NB4 (cell line): ENCODE measurements around the gene ZNF148.
A peak's percentile ranks its signal among the peaks of the same experiment; 100 is the strongest.
"Not testable (repeated sequence)": the region's sequence is repeated elsewhere in the genome, so short reads cannot be mapped to it uniquely, and the experiment has no call there.

Source experiments
- DNase-seq: peaks from one replicate; pipeline ENCODE4 v3.0.0; 2010; ENCODE audit warnings: low read depth
- H3K4me3 ChIP-seq: one replicate; pipeline ENCODE4 v1.5.1; 2011; ENCODE audit warnings: mild to moderate bottlenecking, low read depth, low read length, moderate library complexity
- CTCF ChIP-seq: IDR thresholded peaks from one replicate; pipeline ENCODE4 v1.5.1; 2012; ENCODE audit warnings: low read depth, low read length
- MAX ChIP-seq: IDR thresholded peaks from 2 replicates; pipeline ENCODE4 v1.6.1; 2011; ENCODE audit warnings: low read depth, low read length
- MYC ChIP-seq: IDR thresholded peaks from 2 replicates; pipeline ENCODE4 v1.6.1; 2011; ENCODE audit warnings: low read depth, low read length
- POLR2A ChIP-seq: IDR thresholded peaks from 2 replicates; pipeline ENCODE4 v1.6.1; 2011; ENCODE audit warnings: mild to moderate bottlenecking; ENCODE audit not compliant: insufficient read length; ENCODE audit errors: extremely low read depth

The ZNF148 gene

GRCh38 chr3:125394406-125394805, 19.3 kb upstream of the ZNF148 start:
- H3K4me3 ChIP-seq = no peak overlapping the region
- no peak for DNase-seq
- TF ChIP-seq CTCF (no peak), POLR2A (no peak), MYC (no peak), MAX (no peak)

GRCh38 chr3:125389282-125389681, 14.2 kb upstream of the ZNF148 start:
- DNase-seq = no peak
- TF ChIP-seq MAX (no peak), MYC (no peak), CTCF (no peak), POLR2A (no peak)
- no peak overlapping the region for H3K4me3 ChIP-seq

- not testable (repeated sequence) for H3K4me3 ChIP-seq, DNase-seq
These were observed 13.2 kb upstream of the ZNF148 start for GRCh38 chr3:125388369-125388768.

GRCh38 chr3:125386811-125387210, 11.7 kb upstream of the ZNF148 start:
- no peak overlapping the region for H3K4me3 ChIP-seq
- TF ChIP-seq POLR2A (no peak), CTCF (no peak), MAX (no peak), MYC (no peak)
- DNase-seq = peak; percentile 13

- no peak for TF ChIP-seq POLR2A
- TF ChIP-seq CTCF = no peak
- no peak for TF ChIP-seq MYC
- TF ChIP-seq MAX = no peak
- DNase-seq = no peak
- H3K4me3 ChIP-seq = no peak overlapping the region
These were observed 8.6 kb upstream of the ZNF148 start for GRCh38 chr3:125383744-125384143.

- DNase-seq = no peak
- no peak for TF ChIP-seq POLR2A
- TF ChIP-seq CTCF = no peak
- TF ChIP-seq MAX = no peak
- no peak for TF ChIP-seq MYC
- no peak overlapping the region for H3K4me3 ChIP-seq
These were observed 7.2 kb upstream of the ZNF148 start for GRCh38 chr3:125382298-125382697.
